HCT116 (cell line): ENCODE results near the gene SLC45A2. TPM values are rescaled to one million over a fixed set of nuclear protein-coding genes. Genes with fewer than 3 reads are reported as not detected.
"Not testable (repeated sequence)": the region's sequence is repeated elsewhere in the genome, so short reads cannot be mapped to it uniquely, and the experiment has no call there.

Experiments used
- ATAC-seq: fragments of 200-7000 bp; cut with Tn5 transposase; 2 replicates; pipeline ENCODE4 v1.9.1; 2020; ENCODE audit warnings: mild to moderate bottlenecking, moderate library complexity
- BruUV-seq: library from RNA; stranded (reverse); fragments of 400-500 nt; replicated peaks from 2 replicates; lab custom pipeline; 2021; lab: Mats Ljungman, UMichigan
- CTCF ChIA-PET: fragments of 300-600 bp; sonication (Branson Sonifier 250); formaldehyde crosslinking; loops from one replicate; lab custom pipeline; 2021; ENCODE audit warnings: antibody characterized with exemption; lab: Charles Lee
- POLR2A ChIA-PET: fragments of 300-600, 350-600 bp; sonication (Branson Sonifier 250); formaldehyde crosslinking; loops from one replicate; lab custom pipeline; 2021; ENCODE audit warnings: antibody characterized with exemption; lab: Charles Lee
- RAD21 ChIA-PET, 2 experiments: fragments of 300-600 bp; sonication (Branson Sonifier 250); formaldehyde crosslinking; loops; one replicate each; lab custom pipeline; 2023; ENCODE audit warnings: low total read pairs in 2 of 2; ENCODE audit not compliant: uncharacterized antibody in 2 of 2, unreplicated experiment in 2 of 2, low non-redundant PET in 1 of 2; lab: Charles Lee
- DNase-seq: peaks from one replicate; pipeline ENCODE4 v3.0.0-alpha.2; 2010; ENCODE audit warnings: low read depth, low spot score
- H2AFZ ChIP-seq: fragments of 200-600 bp; shearing (Covaris generic), sonication (generic); 2 replicates; pipeline ENCODE4 v1.6.1; 2017; ENCODE audit warnings: low read depth, mixed run types, mixed read lengths, antibody characterized with exemption, low read length; ENCODE audit not compliant: poor library complexity, severe bottlenecking
- H3K27ac ChIP-seq: 2 replicates; pipeline ENCODE4 v1.5.1; 2012; ENCODE audit warnings: low read depth, low read length
- H3K27me3 ChIP-seq: fragments of 200-600 bp; sonication (generic); 2 replicates; pipeline ENCODE4 v1.6.1; 2016; ENCODE audit warnings: mixed run types, low read length, mixed read lengths; ENCODE audit not compliant: insufficient read depth
- H3K36me3 ChIP-seq, 2 experiments: fragments of 200-500 bp in 1 of 2; fragments of 200-600 bp in 1 of 2; sonication (Bioruptor generic) in 1 of 2; sonication (generic) in 1 of 2; 2 replicates each; pipeline versions ENCODE4 v1.5.1 to v1.6.1; 2014 to 2016; ENCODE audit warnings: low read length in 2 of 2, inconsistent platforms in 1 of 2, mixed read lengths in 1 of 2, mixed run types in 1 of 2; ENCODE audit not compliant: insufficient read depth in 2 of 2, control insufficient read depth in 1 of 2
- H3K4me1 ChIP-seq, 2 experiments: fragments of 200-600 bp in 1 of 2; sonication (generic) in 1 of 2; 2 replicates each; pipeline versions ENCODE4 v1.5.1 to v1.6.1; 2012 to 2017; ENCODE audit warnings: low read length in 2 of 2, inconsistent platforms in 1 of 2, mild to moderate bottlenecking in 1 of 2, mixed read lengths in 1 of 2, mixed run types in 1 of 2, moderate library complexity in 1 of 2; ENCODE audit not compliant: insufficient read depth in 2 of 2, control insufficient read depth in 1 of 2
- H3K4me2 ChIP-seq: fragments of 200-600 bp; sonication (generic); 2 replicates; pipeline ENCODE4 v1.6.1; 2017; ENCODE audit warnings: mixed run types, low read length, mixed read lengths
- H3K4me3 ChIP-seq, 2 experiments: fragments of 200-600 bp in 1 of 2; sonication (generic) in 1 of 2; replicated peaks in 1 of 2; 2 replicates each; pipeline ENCODE4 v1.5.1; 2011 to 2016; ENCODE audit warnings: low read length in 2 of 2, control low read depth in 1 of 2, low read depth in 1 of 2, mild to moderate bottlenecking in 1 of 2, mixed read lengths in 1 of 2, mixed run types in 1 of 2
- H3K79me2 ChIP-seq: fragments of 200-600 bp; sonication (generic); 2 replicates; pipeline ENCODE4 v1.6.1; 2017; ENCODE audit warnings: mild to moderate bottlenecking, mixed run types, low read length, moderate library complexity, mixed read lengths; ENCODE audit not compliant: insufficient read depth
- H3K9ac ChIP-seq: fragments of 200-600 bp; sonication (generic); 2 replicates; pipeline ENCODE4 v1.6.1; 2016; ENCODE audit warnings: low read length, mixed read lengths
- H3K9me2 ChIP-seq: fragments of 200-600 bp; sonication (generic), shearing (Covaris generic); 2 replicates; pipeline ENCODE4 v1.6.1; 2017; ENCODE audit warnings: mixed run types, mild to moderate bottlenecking, moderate library complexity; ENCODE audit not compliant: insufficient read depth
- H3K9me3 ChIP-seq, 2 experiments: fragments of 200-500 bp in 1 of 2; fragments of 200-600 bp in 1 of 2; sonication (Bioruptor generic) in 1 of 2; sonication (generic) in 1 of 2; 2 replicates each; pipeline ENCODE4 v1.6.1; 2014 to 2017; ENCODE audit warnings: low read length in 2 of 2, mixed read lengths in 2 of 2, inconsistent platforms in 1 of 2, low read depth in 1 of 2, mild to moderate bottlenecking in 1 of 2, mixed run types in 1 of 2, moderate library complexity in 1 of 2; ENCODE audit not compliant: control insufficient read depth in 1 of 2, insufficient read depth in 1 of 2
- H4K20me1 ChIP-seq: fragments of 200-600 bp; sonication (generic), shearing (Covaris generic); 2 replicates; pipeline ENCODE4 v1.6.1; 2017; ENCODE audit warnings: mixed run types, mild to moderate bottlenecking, moderate library complexity; ENCODE audit not compliant: insufficient read depth
- ATF3 ChIP-seq: IDR thresholded peaks from 2 replicates; pipeline ENCODE4 v1.6.1; 2012
- CEBPB ChIP-seq: IDR thresholded peaks from 2 replicates; pipeline ENCODE4 v1.6.1; 2012; ENCODE audit warnings: low read depth
- YY1 ChIP-seq: IDR thresholded peaks from 2 replicates; pipeline ENCODE4 v1.6.1; 2011; ENCODE audit warnings: low read length, low read depth, moderate library complexity, mild to moderate bottlenecking; ENCODE audit not compliant: insufficient replicate concordance; ENCODE audit errors: extremely low read depth
- ZNF274 ChIP-seq: fragments of 200-500 bp; sonication (Bioruptor generic); IDR thresholded peaks from 2 replicates; pipeline ENCODE4 v1.6.1; 2014; ENCODE audit warnings: mild to moderate bottlenecking, low read depth, low read length, inconsistent platforms
- intact Hi-C: fragments of 100-400 bp; cut with micrococcal nuclease; formaldehyde crosslinking; loops from 2 replicates; pipeline ENCODE4 v1.10.0; 2022
- total RNA-seq: library from RNA; stranded (reverse); gene quantifications from one replicate; pipeline ENCODE4 v1.2.1, GENCODE V29; 2021; ENCODE audit not compliant: unreplicated experiment
- TF ChIP-seq, protein P1 (sequence below), 3 experiments: fragments of 200-600 bp in 1 of 3; sonication (generic) in 1 of 3; IDR thresholded peaks in 2 of 3; conservative IDR thresholded peaks in 1 of 3; 2 replicates each; pipeline ENCODE4 v1.5.1; 2012 to 2017; ENCODE audit warnings: low read depth in 2 of 3, low read length in 2 of 3, antibody characterized with exemption in 1 of 3, borderline replicate concordance in 1 of 3, control low read depth in 1 of 3, mild to moderate bottlenecking in 1 of 3, mixed read lengths in 1 of 3, mixed run types in 1 of 3, moderate library complexity in 1 of 3; ENCODE audit not compliant: insufficient read depth in 1 of 3

SLC45A2 gene
- total RNA-seq, 1 experiment from 2014 or later = not detected

DNA sequence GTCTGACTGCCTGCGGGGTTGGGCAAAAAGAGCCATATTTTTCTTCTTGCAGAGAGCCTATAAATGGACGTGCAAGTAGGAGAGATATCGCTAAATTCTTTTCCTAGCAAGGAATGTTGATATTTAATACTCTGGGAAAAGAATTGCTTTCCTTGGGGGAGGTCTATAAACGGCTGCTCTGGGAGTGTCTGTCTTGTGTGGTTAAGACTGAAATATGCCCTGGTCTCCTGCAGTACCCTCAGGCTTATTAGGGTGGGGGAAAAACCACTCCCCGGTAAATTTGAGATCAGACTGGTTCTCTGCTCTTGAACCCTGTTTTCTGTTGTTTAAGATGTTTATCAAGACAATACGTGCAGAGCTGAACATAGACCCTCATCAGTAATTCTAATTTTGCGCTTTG lies 78.2 kb downstream of the SLC45A2 start:
- H3K4me2 ChIP-seq, intact Hi-C loops, H4K20me1 ChIP-seq, H3K36me3 ChIP-seq, H3K9ac ChIP-seq, BruUV-seq, CTCF ChIA-PET, H2AFZ ChIP-seq, RAD21 ChIA-PET, DNase-seq, POLR2A ChIA-PET, ATAC-seq, H3K79me2 ChIP-seq, H3K9me2 ChIP-seq, H3K4me3 ChIP-seq, H3K27ac ChIP-seq, H3K4me1 ChIP-seq, H3K9me3 ChIP-seq: not testable (repeated sequence)
- H3K27me3 ChIP-seq = peaks cover 14% of the 10 kb centered on the region; the same call in 1 of the 2 replicates

GRCh38 chr5:33905381-33905780 lies 79.1 kb downstream of the SLC45A2 start:
- RAD21 ChIA-PET = no interaction called here
- Histone ChIP-seq H3K4me2 (no peak overlapping the region), H3K79me2 (no peaks in the 10 kb centered on the region), H3K4me3 (no peak overlapping the region), H2AFZ (no peak overlapping the region), H3K9ac (no peak overlapping the region), H3K27me3 (peaks cover 9% of the 10 kb centered on the region; the same call in 1 of the 2 replicates), H3K9me3 (peaks cover 0 to 5% of the 10 kb centered on the region in 2 experiments; a peak in 1 of 4 replicates), H4K20me1 (no peaks in the 10 kb centered on the region), H3K36me3 (no peaks in the 10 kb centered on the region), H3K4me1 (no peaks in the 10 kb centered on the region), H3K27ac (no peak overlapping the region), H3K9me2 (no peaks in the 10 kb centered on the region)
- ATAC-seq (no peak), DNase-seq (no peak)
- no TSS peak for BruUV-seq
- CTCF ChIA-PET = no interaction called here
- intact Hi-C loops = no loop called here
- POLR2A ChIA-PET = no interaction called here
- TF ChIP-seq YY1 (no peak), ATF3 (no peak), ZNF274 (no peak), CEBPB (no peak)
- TF ChIP-seq, protein P1, sequence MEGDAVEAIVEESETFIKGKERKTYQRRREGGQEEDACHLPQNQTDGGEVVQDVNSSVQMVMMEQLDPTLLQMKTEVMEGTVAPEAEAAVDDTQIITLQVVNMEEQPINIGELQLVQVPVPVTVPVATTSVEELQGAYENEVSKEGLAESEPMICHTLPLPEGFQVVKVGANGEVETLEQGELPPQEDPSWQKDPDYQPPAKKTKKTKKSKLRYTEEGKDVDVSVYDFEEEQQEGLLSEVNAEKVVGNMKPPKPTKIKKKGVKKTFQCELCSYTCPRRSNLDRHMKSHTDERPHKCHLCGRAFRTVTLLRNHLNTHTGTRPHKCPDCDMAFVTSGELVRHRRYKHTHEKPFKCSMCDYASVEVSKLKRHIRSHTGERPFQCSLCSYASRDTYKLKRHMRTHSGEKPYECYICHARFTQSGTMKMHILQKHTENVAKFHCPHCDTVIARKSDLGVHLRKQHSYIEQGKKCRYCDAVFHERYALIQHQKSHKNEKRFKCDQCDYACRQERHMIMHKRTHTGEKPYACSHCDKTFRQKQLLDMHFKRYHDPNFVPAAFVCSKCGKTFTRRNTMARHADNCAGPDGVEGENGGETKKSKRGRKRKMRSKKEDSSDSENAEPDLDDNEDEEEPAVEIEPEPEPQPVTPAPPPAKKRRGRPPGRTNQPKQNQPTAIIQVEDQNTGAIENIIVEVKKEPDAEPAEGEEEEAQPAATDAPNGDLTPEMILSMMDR (IDR thresholded peaks at IDR 0.05 in 2 of 3, conservative IDR thresholded peaks at IDR 0.05 in 1 of 3; ENCODE audit: borderline replicate concordance in 1 of 3, insufficient read depth in 1 of 3, low read depth in 2 of 3, low read length in 2 of 3) = no peak
